ENCODE data around the gene FUT1.
A peak's percentile ranks its signal among the peaks of the same experiment; 100 is the strongest.

FUT1 gene

GRCh38 chr19:48715681-48716171 lies 36.7 kb downstream of the FUT1 start:
- DNase-seq: no peak

DNA sequence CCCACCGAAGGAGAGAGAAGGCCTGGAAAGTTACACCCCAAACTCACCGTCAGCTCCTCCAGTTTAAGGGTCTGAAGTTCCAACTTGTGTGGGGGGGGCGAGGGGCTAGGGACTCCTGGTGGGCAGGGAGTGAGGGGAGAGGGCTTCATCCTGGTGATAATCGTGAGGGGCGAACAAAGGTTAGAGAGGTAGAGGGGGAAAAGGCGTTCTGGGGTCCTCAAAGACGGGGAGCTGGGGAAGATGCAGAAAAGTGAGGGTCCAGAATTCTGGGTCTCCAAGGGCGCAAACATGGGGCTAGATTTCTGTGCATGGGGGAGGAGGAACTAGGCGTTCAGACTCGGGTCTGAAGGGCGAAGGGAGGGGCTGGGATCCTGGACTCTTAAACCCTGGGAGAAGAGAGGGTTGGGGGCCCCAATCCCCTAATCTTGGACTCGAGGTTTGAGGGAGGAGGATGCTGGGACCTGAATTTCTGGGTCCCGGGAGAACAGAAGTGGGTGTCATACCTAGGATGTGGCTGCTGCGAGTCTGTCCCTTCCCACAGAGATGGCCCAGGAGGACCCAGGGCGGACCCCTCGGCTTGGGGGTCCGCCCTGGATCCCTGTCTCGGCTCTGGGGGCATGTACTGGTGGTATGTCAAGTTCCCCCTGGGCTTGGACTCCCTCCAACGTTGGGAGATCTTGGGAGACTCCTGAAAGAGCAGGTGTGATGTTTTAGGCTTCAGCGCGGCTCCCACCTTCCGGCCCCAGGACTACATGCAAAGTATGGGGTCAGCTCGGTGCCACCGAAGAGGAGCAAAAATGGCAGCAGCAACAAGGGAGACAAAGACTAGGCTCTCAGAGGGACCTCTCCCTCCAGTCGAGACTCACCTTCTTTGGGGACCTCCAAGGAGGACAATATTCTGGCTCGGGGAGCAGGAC lies 37.4 kb downstream of the FUT1 start:
- no peak for DNase-seq

GRCh38 chr19:48713864-48714755 lies 38.3 kb downstream of the FUT1 start:
- DNase-seq: peak; percentile 98

- DNase-seq: no peak
These were observed 39.2 kb downstream of the FUT1 start for GRCh38 chr19:48713041-48713863.

DNA sequence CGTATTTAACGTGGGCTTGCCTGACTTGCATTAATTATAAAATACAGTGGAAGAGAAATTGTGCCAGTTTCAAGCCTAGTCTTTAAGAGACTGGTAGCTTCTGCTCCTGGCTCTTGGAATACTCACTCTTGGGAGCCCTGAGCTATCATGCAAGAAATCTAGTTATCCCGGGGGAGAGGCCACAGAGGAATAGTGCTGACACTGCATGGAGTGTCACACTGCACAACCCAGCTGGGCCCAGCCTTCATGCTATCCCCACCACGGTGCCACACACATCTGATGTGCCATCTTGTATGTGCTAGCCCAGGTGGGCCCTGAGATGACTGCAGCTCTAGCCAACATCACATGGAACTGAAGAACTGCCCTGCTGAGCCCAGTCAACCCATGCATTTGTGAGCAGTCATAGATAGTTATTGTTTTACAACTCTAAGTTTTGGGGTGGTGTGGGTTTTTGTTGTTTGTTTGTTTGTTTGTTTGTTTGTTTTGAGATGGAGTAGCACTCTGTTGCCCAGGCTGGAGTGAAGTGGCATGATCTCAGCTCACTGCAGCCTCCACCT lies 41.3 kb downstream of the FUT1 start:
- no peak for DNase-seq

- DNase-seq: no peak
These were observed 44.0 kb downstream of the FUT1 start for GRCh38 chr19:48708471-48708870.

DNA sequence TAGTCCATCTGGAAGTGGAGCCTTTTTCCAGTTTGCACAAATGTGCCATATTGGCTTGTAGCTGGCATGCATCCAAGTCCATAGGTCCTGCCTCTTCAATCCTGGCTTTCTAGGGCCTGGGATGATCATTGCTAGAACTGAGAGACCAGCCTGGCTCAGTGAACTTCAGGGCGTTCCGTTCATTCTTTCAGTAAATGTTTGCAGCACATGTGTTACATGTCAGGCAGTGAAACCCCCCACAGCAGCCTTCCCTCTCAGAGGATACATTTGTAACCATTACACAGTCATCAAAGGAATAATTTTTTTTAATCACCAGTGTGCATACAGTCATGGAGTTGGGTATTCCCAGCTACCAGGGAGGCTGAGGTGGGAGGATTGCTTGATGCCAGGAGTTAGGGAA lies 47.0 kb downstream of the FUT1 start:
- no peak for DNase-seq

- no peak for DNase-seq
These were observed 49.1 kb downstream of the FUT1 start for GRCh38 chr19:48703316-48703715.

- DNase-seq: no peak
These were observed 49.7 kb downstream of the FUT1 start for GRCh38 chr19:48702701-48703100.

DNA sequence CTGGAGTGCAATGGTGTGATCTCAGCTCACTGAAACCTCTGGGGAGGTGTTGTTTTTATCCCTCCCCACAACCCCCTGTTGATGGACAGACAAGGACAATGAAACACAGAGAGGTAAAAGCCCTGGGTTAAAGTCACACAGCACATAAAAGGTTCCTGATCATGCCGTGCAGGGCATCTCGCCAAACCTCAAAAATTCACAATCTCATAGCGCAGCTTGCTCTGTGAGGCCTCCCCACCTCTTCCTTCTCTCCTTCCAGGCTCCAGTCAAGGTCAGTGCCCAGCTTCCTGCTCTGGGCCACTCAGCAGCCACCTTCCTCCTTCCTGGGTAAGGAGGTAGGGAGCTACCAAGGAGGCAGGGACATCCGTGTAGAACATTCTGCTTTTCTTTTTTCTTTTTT lies 54.4 kb downstream of the FUT1 start:
- DNase-seq: no peak

Measured in activated CD8-positive, alpha-beta memory T cell treated with anti-CD3 and anti-CD28 coated beads for 24 hours (primary cell).